Neuronal stem cell (in vitro differentiated cells): ENCODE data around the gene YOD1.

ENCODE experiments used
- DNase-seq: peaks from one replicate; pipeline ENCODE4 v3.0.0-alpha.2; 2013; ENCODE audit warnings: low spot score
- H2AFZ ChIP-seq: one replicate; pipeline ENCODE4 v1.6.1; 2013; ENCODE audit warnings: mild to moderate bottlenecking, low read length, inconsistent platforms
- H2AK5ac ChIP-seq: 2 replicates; pipeline ENCODE4 v1.6.1; 2013; ENCODE audit warnings: low read depth, mild to moderate bottlenecking, inconsistent platforms, low read length, moderate library complexity, mixed read lengths
- H2BK120ac ChIP-seq: 2 replicates; pipeline ENCODE4 v1.6.1; 2013; ENCODE audit warnings: low read depth, mild to moderate bottlenecking, inconsistent platforms, low read length, moderate library complexity, mixed read lengths
- H2BK12ac ChIP-seq: one replicate; pipeline ENCODE4 v1.6.1; 2013; ENCODE audit warnings: low read length, inconsistent platforms
- H2BK15ac ChIP-seq: 2 replicates; pipeline ENCODE4 v1.6.1; 2013; ENCODE audit warnings: mild to moderate bottlenecking, low read length, inconsistent platforms, mixed read lengths
- H2BK5ac ChIP-seq: one replicate; pipeline ENCODE4 v1.6.1; 2013; ENCODE audit warnings: inconsistent platforms, mild to moderate bottlenecking, low read length, moderate library complexity
- H3K14ac ChIP-seq: one replicate; pipeline ENCODE4 v1.6.1; 2013; ENCODE audit warnings: low read length, inconsistent platforms
- H3K18ac ChIP-seq: 2 replicates; pipeline ENCODE4 v1.6.1; 2013; ENCODE audit warnings: low read length, inconsistent platforms
- H3K23ac ChIP-seq: 2 replicates; pipeline ENCODE4 v1.6.1; 2013; ENCODE audit warnings: low read depth, mild to moderate bottlenecking, mixed read lengths, low read length, inconsistent platforms; ENCODE audit not compliant: poor library complexity
- H3K27ac ChIP-seq: replicated peaks from 3 replicates; pipeline ENCODE4 v1.5.1; 2013; ENCODE audit warnings: low read length, inconsistent platforms
- H3K27me3 ChIP-seq, 3 experiments: 2 replicates each; pipeline ENCODE4 v1.6.1; 2013; ENCODE audit warnings: low read length in 3 of 3, mild to moderate bottlenecking in 2 of 3, inconsistent platforms in 1 of 3, low read depth in 1 of 3, mixed read lengths in 1 of 3, moderate library complexity in 1 of 3; ENCODE audit not compliant: control insufficient read depth in 3 of 3, insufficient read depth in 3 of 3
- H3K36me3 ChIP-seq, 2 donors: replicated peaks in 1 of 2; 2 replicates each; pipeline ENCODE4 v1.6.1; 2013; ENCODE audit warnings: low read length in 2 of 2; ENCODE audit not compliant: control insufficient read depth in 2 of 2, insufficient read depth in 2 of 2
- H3K4ac ChIP-seq: 2 replicates; pipeline ENCODE4 v1.6.1; 2013; ENCODE audit warnings: inconsistent platforms, mild to moderate bottlenecking, low read length, moderate library complexity
- H3K4me1 ChIP-seq, 2 donors: 1 replicate in 1 of 2; 2 replicates in 1 of 2; pipeline ENCODE4 v1.6.1; 2013; ENCODE audit warnings: low read length in 2 of 2, low read depth in 1 of 2; ENCODE audit not compliant: control insufficient read depth in 2 of 2, insufficient read depth in 1 of 2
- H3K4me2 ChIP-seq: one replicate; pipeline ENCODE4 v1.6.1; 2013; ENCODE audit warnings: mild to moderate bottlenecking, low read length, inconsistent platforms; ENCODE audit not compliant: insufficient read depth, poor library complexity, severe bottlenecking
- H3K4me3 ChIP-seq, 2 donors: 2 replicates each; pipeline ENCODE4 v1.5.1; 2013; ENCODE audit warnings: low read length in 2 of 2, mild to moderate bottlenecking in 2 of 2, inconsistent platforms in 1 of 2, moderate library complexity in 1 of 2
- H3K79me1 ChIP-seq: one replicate; pipeline ENCODE4 v1.6.1; 2013; ENCODE audit warnings: low read depth, mild to moderate bottlenecking, inconsistent platforms, low read length, moderate library complexity
- H3K9ac ChIP-seq: one replicate; pipeline ENCODE4 v1.6.1; 2013; ENCODE audit warnings: mild to moderate bottlenecking, low read depth, low read length, inconsistent platforms; ENCODE audit not compliant: poor library complexity
- H3K9me3 ChIP-seq, 2 donors: replicated peaks in 1 of 2; 2 replicates each; pipeline versions ENCODE3 to v1.6.1; 2013; ENCODE audit warnings: low read length in 2 of 2, mild to moderate bottlenecking in 2 of 2, inconsistent platforms in 1 of 2, low read depth in 1 of 2, mixed read lengths in 1 of 2, moderate library complexity in 1 of 2; ENCODE audit not compliant: control insufficient read depth in 2 of 2, insufficient read depth in 1 of 2
- H4K8ac ChIP-seq: one replicate; pipeline ENCODE4 v1.6.1; 2013; ENCODE audit warnings: low read depth, mild to moderate bottlenecking, inconsistent platforms, low read length, moderate library complexity
- H4K91ac ChIP-seq: one replicate; pipeline ENCODE4 v1.6.1; 2013; ENCODE audit warnings: low read length, low read depth, mild to moderate bottlenecking, inconsistent platforms; ENCODE audit not compliant: poor library complexity
- WGBS, 2 donors: extraction: QIAGEN DNeasy Blood & Tissue Kit; methylation state at CpG; one replicate each; pipeline ENCODE4 v1.1.7; 2013; ENCODE audit warnings: missing lambda C conversion rate in 2 of 2, mixed read lengths in 1 of 2; ENCODE audit not compliant: insufficient read length in 2 of 2, insufficient replicate concordance in 1 of 2; ENCODE audit errors: extremely low coverage in 2 of 2; 5-methylcytosine and 5-hydroxymethylcytosine counted together

The YOD1 gene

DNA sequence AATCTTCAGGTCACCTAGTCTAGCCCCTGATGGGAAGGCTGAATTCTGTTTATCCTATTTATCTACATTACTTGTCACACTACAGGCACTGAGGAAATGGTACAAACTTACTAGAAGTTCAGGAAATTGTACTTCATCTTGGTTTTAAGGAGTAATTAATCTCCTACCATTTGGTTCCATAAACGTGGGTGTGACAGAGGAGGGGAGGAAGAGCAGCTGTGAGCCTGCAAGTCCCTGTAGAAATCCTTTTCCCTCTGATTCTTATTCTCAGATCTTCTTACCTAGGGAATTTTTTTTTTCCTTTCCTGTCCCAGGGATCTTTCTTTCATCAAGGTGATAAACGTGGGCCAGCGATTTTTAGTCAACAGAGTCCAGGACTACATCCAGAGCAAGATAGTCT lies 16.2 kb upstream of the YOD1 start:
- no peaks in the 10 kb centered on the region for H3K79me1 ChIP-seq
- no peak overlapping the region for H4K91ac ChIP-seq
- no peak overlapping the region for H2BK12ac ChIP-seq
- no peak overlapping the region for H3K4ac ChIP-seq
- H3K4me2 ChIP-seq = no peak overlapping the region
- H3K27ac ChIP-seq = no peak overlapping the region
- no peak overlapping the region for H3K14ac ChIP-seq
- no peak for DNase-seq
- no peak overlapping the region for H2AFZ ChIP-seq
- no peak overlapping the region for H4K8ac ChIP-seq
- H3K23ac ChIP-seq = no peak overlapping the region
- no peak overlapping the region for H2BK15ac ChIP-seq
- WGBS, 2 donors = no CpG with 5 or more reads among the region's 3 CpGs
- no peak overlapping the region for H2BK5ac ChIP-seq
- no peak overlapping the region for H2BK120ac ChIP-seq
- H3K4me3 ChIP-seq = no peak overlapping the region
- no peak overlapping the region for H3K18ac ChIP-seq
- no peak overlapping the region for H3K9ac ChIP-seq
- H3K27me3 ChIP-seq = no peaks in the 10 kb centered on the region
- H3K4me1 ChIP-seq = no peaks in the 10 kb centered on the region
- H3K36me3 ChIP-seq = peaks cover 3 to 6% of the 10 kb centered on the region in 2 donors
- no peak overlapping the region for H2AK5ac ChIP-seq
- no peaks in the 10 kb centered on the region for H3K9me3 ChIP-seq

GRCh38 chr1:207064561-207064960 lies 13.6 kb upstream of the YOD1 start:
- H3K36me3 ChIP-seq = peaks cover 3% of the 10 kb centered on the region in 2 donors
- H3K79me1 ChIP-seq = no peaks in the 10 kb centered on the region
- no CpG with 5 or more reads among the region's 8 CpGs for WGBS, 2 donors
- no peak overlapping the region for H3K9ac ChIP-seq
- H4K8ac ChIP-seq = no peak overlapping the region
- no peak overlapping the region for H2BK5ac ChIP-seq
- H3K27me3 ChIP-seq = no peaks in the 10 kb centered on the region
- no peak overlapping the region for H2AFZ ChIP-seq
- H3K4me2 ChIP-seq = no peak overlapping the region
- DNase-seq = no peak
- H2BK15ac ChIP-seq = no peak overlapping the region
- no peak overlapping the region for H3K27ac ChIP-seq
- no peak overlapping the region for H2BK120ac ChIP-seq
- H2AK5ac ChIP-seq = no peak overlapping the region
- no peak overlapping the region for H3K23ac ChIP-seq
- no peak overlapping the region for H3K18ac ChIP-seq
- no peak overlapping the region for H3K4me3 ChIP-seq
- H3K4me1 ChIP-seq = no peaks in the 10 kb centered on the region
- H3K4ac ChIP-seq = no peak overlapping the region
- H4K91ac ChIP-seq = no peak overlapping the region
- H3K14ac ChIP-seq = no peak overlapping the region
- H2BK12ac ChIP-seq = no peak overlapping the region
- no peaks in the 10 kb centered on the region for H3K9me3 ChIP-seq

- no peaks in the 10 kb centered on the region for H3K27me3 ChIP-seq
- H4K91ac ChIP-seq = no peak overlapping the region
- no peak overlapping the region for H2AFZ ChIP-seq
- H2BK5ac ChIP-seq = no peak overlapping the region
- no peak overlapping the region for H2BK12ac ChIP-seq
- H3K4me2 ChIP-seq = no peak overlapping the region
- H3K27ac ChIP-seq = no peak overlapping the region
- H4K8ac ChIP-seq = no peak overlapping the region
- no peak overlapping the region for H3K23ac ChIP-seq
- no peak overlapping the region for H3K9ac ChIP-seq
- no peak overlapping the region for H2AK5ac ChIP-seq
- H3K4me1 ChIP-seq = peaks cover 0 to 1% of the 10 kb centered on the region in 2 donors
- no peak overlapping the region for H3K4me3 ChIP-seq
- no peaks in the 10 kb centered on the region for H3K9me3 ChIP-seq
- no peak for DNase-seq
- no peak overlapping the region for H3K14ac ChIP-seq
- H3K18ac ChIP-seq = no peak overlapping the region
- H3K4ac ChIP-seq = no peak overlapping the region
- H2BK15ac ChIP-seq = no peak overlapping the region
- no peak overlapping the region for H2BK120ac ChIP-seq
- WGBS, 2 donors = no CpG with 5 or more reads among the region's 5 CpGs
- peaks cover 0 to 3% of the 10 kb centered on the region in 2 donors for H3K36me3 ChIP-seq
- H3K79me1 ChIP-seq = no peaks in the 10 kb centered on the region
Measured at GRCh38 chr1:207063014-207063413, 12.0 kb upstream of the YOD1 start.

GRCh38 chr1:207062058-207062457 lies 11.1 kb upstream of the YOD1 start:
- no peak overlapping the region for H3K23ac ChIP-seq
- H4K91ac ChIP-seq = no peak overlapping the region
- no peak overlapping the region for H3K14ac ChIP-seq
- H2BK12ac ChIP-seq = no peak overlapping the region
- no peak overlapping the region for H2BK120ac ChIP-seq
- H4K8ac ChIP-seq = no peak overlapping the region
- H3K4me2 ChIP-seq = no peak overlapping the region
- no peaks in the 10 kb centered on the region for H3K9me3 ChIP-seq
- WGBS, 2 donors = no CpG with 5 or more reads among the region's 1 CpG
- H3K4ac ChIP-seq = no peak overlapping the region
- no peak overlapping the region for H3K18ac ChIP-seq
- DNase-seq = no peak
- H3K4me3 ChIP-seq = no peak overlapping the region
- H3K36me3 ChIP-seq = peaks cover 0 to 3% of the 10 kb centered on the region in 2 donors
- no peak overlapping the region for H2BK15ac ChIP-seq
- no peak overlapping the region for H2BK5ac ChIP-seq
- H2AK5ac ChIP-seq = no peak overlapping the region
- H2AFZ ChIP-seq = no peak overlapping the region
- peaks cover 0 to 1% of the 10 kb centered on the region in 2 donors for H3K4me1 ChIP-seq
- H3K27ac ChIP-seq = no peak overlapping the region
- H3K27me3 ChIP-seq = no peaks in the 10 kb centered on the region
- no peak overlapping the region for H3K9ac ChIP-seq
- H3K79me1 ChIP-seq = no peaks in the 10 kb centered on the region
